NOMO-1 treated with DMSO at 0.1 percent for 48 hours (cell line): ENCODE measurements around the gene CYP3A5.
A peak's percentile ranks its signal among the peaks of the same experiment; 100 is the strongest.

Experiments
- DNase-seq: peaks from one replicate; lab custom pipeline; 2025; ENCODE audit not compliant: unreplicated experiment; lab: John Stamatoyannopoulos, UW

The CYP3A5 gene

DNA sequence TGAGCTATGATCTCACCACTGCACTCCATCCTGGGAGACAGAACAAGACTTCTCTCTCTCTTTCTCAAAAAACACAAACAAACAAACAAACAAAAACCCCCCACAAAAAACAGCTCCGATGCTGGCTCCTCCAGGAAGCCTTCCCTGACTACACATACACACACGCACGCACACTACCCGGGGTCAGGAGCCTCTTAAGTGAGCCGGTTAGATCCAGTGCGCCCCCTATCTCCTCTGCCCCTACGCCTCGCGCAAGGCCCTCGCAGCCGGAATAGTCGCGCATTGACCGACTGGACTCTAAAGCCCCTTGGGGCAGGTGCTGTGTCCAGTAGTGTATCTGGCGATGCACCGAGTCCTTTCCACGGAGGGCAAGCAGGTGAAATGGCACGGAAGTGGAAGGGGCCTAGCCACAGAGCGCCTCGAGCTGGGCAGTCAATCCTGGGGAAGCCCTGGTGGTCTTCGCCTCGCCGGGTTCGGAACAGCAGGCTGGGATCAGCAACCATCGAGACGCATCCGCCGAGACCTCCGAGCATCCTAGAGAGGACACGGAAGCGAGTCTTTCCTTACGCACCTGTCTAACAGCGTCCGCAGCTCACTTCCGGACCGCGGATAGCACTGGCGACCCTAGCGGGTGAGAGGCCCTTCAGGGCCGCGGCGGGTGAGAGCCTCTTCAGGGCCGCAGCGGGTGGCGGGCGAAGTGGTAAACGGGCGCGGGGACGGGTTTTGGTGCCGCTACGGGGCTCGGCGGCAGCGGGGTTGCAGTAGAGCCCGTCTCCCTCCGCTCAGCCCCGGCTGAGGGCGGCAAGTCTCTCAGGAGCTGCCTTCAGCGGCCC is 63.2 kb downstream of the CYP3A5 start, which contains the start of gene ZSCAN25:
Gene ZSCAN25, plus strand, starts transcription at position 588 of the 833 bp plus-strand sequence. CDS start 2,661 bp downstream, outside the sequence.
- DNase-seq, result peak; percentile 92

DNA sequence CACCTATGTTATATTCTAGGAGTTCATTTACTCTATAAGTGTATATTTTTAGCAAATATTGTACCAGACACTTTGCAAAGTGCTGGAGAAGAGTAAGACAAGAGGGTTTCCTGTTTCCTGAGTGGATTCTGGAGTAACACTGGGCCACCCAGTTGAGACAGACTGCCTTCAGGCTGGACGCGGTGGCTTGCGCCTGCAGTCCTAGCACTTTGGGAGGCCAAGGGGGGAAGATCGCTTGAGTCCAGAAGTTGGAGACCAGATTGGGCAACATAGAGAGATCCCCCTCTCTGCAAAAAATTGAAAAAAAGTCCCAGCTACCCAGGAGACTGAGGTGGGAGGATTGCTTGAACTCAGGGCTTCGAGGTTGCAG is 63.8 kb downstream of the CYP3A5 start:
- no peak for DNase-seq

DNA sequence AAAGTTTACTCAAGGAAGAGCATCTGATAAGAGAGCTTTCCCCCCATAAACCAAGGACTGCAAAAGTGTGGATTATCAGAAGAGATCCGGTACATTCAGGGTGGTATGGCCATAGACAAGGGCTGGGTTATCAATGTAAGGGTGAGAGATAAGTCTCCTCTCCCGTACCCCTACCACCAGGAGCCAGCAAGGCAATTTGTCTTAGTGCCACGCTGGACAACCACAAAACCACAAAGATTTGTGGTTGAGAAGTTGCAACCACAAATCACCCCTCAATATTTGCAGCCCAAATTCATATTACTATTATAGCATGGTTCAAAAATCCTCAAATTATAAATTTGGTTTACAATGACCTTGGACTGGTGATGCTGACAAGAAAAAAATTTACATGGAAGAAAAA is 65.3 kb downstream of the CYP3A5 start:
- no peak for DNase-seq

DNA sequence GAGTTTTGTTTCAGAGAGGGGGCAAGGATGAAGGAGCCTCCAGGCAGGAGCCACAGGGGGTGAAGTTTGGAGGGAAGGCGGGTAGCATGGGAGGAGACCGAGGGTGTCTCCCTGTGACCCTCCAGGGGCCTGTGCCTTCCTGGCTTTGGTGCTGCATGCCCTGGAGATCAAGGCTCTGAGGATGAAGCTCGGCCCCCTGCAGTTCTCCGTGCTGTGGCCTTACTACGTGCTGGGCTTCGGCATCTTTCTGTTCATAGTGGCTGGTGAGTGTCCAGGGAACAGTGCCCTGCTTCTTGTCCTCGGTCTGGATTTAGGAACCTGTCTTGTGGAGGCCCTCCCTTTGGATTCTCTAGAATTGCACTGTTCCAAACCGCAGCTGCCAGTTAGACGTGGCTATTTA is 72.2 kb downstream of the CYP3A5 start:
- DNase-seq, result no peak

DNA sequence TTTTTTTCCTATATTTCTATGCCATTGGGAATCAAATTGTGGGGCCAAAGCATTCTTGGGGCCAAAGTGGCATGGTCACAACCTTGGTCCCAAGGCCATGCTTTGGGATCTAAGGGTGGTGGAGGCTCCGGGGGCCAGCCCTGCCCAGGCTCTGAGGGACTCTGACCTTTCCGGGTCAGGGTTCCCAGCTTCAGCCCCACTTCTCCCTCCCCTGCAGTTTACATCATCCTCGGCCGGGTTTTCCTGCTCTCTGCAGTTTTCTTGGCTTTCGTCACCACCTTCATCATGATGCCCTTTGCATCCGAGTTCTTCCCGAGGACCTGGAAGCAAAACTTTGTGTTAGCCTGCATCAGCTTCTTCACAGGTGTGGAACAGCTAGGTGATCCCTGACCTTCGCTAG is 73.3 kb downstream of the CYP3A5 start:
- DNase-seq, result no peak

DNA sequence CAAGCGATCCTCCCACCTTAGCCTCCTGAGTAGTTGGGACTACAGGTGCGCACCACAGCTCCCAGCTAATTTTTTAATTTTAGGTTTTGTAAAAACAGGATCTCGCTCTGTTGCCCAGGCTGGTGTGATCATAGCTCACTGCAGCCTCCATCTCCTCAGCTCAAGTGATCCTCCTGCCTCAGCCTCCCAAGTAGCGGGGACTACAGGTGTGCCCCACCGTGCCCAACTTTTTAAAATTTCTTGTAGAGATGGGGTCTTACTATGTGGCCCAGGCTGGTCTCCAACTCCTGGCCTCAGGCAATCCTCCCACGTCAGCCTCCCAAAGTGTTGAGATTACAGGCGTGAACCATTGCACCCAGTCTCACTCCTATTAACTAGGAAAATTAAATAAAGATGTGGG is 74.3 kb downstream of the CYP3A5 start:
- DNase-seq, result no peak

DNA sequence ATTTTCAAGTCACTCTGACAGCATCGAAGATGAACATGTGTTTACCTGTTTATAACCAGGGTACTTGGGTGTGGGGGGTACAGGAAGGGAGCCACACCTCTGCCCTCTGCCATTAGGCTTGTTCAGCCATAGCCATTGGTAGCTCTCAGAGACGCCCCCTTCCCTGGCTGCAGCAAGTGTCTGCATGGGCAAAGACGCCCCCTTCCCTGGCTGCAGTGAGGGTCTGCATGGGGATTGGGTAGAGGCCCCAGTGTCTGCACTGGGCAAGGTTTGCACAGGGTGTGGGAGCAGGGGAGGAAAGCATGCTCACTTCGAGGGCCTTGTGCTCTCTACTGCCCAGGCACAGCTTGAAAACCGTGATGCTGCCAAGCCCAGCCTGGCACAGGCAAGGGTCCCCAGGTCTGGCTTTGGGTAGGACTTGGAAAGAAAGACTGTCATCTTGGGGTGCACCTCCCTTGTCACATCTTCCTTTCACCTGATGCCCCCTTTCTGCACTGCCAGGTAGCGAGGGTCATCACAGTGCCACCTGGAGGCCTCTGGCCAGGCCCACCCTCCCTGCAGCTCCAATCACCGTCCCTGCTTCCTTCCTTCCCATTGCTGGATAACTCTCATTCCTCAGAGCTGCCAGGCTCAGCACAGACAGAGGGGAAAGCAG is 78.0 kb downstream of the CYP3A5 start:
- DNase-seq, result no peak

DNA sequence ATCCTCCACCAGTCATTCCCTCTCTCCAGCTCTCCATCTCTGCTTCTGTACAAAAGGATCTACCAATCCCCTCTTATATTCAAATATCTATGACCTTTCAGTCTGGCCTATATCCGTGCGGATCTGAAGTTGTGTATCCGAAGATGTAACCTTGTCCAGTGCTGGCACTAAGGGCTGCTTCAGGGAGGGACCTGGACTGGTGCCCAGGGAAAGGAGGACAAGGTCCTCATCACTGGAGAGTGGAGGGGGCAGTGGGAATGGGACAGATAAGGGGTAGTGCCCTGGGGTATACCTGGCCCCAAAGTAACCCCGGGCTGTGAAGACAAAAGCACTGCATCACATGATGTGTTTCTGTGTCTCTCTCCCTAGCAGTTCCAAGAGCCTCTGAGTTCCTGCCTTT is 80.0 kb downstream of the CYP3A5 start:
- DNase-seq, result no peak
